CD14-positive monocyte (primary cell): Measurements from ENCODE around the gene CTF1. TPM values are rescaled to one million over a fixed set of nuclear protein-coding genes. Genes with fewer than 3 reads are reported as not detected.
A peak's percentile ranks its signal among the peaks of the same experiment; 100 is the strongest.

Experiments used
- DNase-seq, 3 donors: peaks; one replicate each; pipeline ENCODE4 v3.0.0-alpha.2; 2011 to 2022
- H2AFZ ChIP-seq: 2 replicates; pipeline ENCODE4 v1.6.0; 2012; ENCODE audit warnings: mild to moderate bottlenecking, low read depth, low read length, inconsistent platforms; ENCODE audit not compliant: insufficient read depth, poor library complexity, severe bottlenecking
- H3K27ac ChIP-seq, 2 donors: 1 replicate in 1 of 2; 2 replicates in 1 of 2; pipeline ENCODE4 v1.5.1; 2012 to 2013; ENCODE audit warnings: low read length in 2 of 2, control low read depth in 1 of 2, inconsistent platforms in 1 of 2, low read depth in 1 of 2, mild to moderate bottlenecking in 1 of 2
- H3K27me3 ChIP-seq, 2 donors: one replicate each; pipeline versions ENCODE4 v1.6.0 to v1.6.1; 2011 to 2013; ENCODE audit warnings: low read length in 2 of 2; ENCODE audit not compliant: control insufficient read depth in 2 of 2, insufficient read depth in 2 of 2
- H3K36me3 ChIP-seq, 2 donors: replicated peaks in 1 of 2; 1 replicate in 1 of 2; 2 replicates in 1 of 2; pipeline versions ENCODE4 v1.5.1 to v1.6.1; 2012 to 2013; ENCODE audit warnings: low read length in 2 of 2, control low read depth in 1 of 2, inconsistent platforms in 1 of 2, mild to moderate bottlenecking in 1 of 2; ENCODE audit not compliant: insufficient read depth in 2 of 2, control insufficient read depth in 1 of 2
- H3K4me1 ChIP-seq, 2 donors: 1 replicate in 1 of 2; 2 replicates in 1 of 2; pipeline versions ENCODE4 v1.5.1 to v1.6.1; 2012 to 2013; ENCODE audit warnings: low read length in 2 of 2, control low read depth in 1 of 2, inconsistent platforms in 1 of 2, mild to moderate bottlenecking in 1 of 2, moderate library complexity in 1 of 2; ENCODE audit not compliant: insufficient read depth in 2 of 2, control insufficient read depth in 1 of 2
- H3K4me2 ChIP-seq: replicated peaks from 2 replicates; pipeline ENCODE3; 2012; ENCODE audit warnings: low read length, moderate library complexity, mild to moderate bottlenecking; ENCODE audit not compliant: poor library complexity, severe bottlenecking; ENCODE audit errors: extremely low read depth
- H3K4me3 ChIP-seq, 3 experiments: fragments of 200-600 bp in 1 of 3; sonication (generic) in 1 of 3; replicated peaks in 1 of 3; 1 replicate in 2 of 3; 2 replicates in 1 of 3; pipeline ENCODE4 v1.5.1; 2011 to 2013; ENCODE audit warnings: low read length in 3 of 3, mild to moderate bottlenecking in 3 of 3, control low read depth in 2 of 3, low read depth in 2 of 3, inconsistent platforms in 1 of 3, moderate library complexity in 1 of 3
- H3K79me2 ChIP-seq: 2 replicates; pipeline ENCODE4 v1.6.0; 2012; ENCODE audit warnings: mild to moderate bottlenecking, control low read depth, inconsistent platforms, low read length, moderate library complexity; ENCODE audit not compliant: insufficient read depth
- H3K9ac ChIP-seq: 2 replicates; pipeline ENCODE4 v1.6.0; 2017; ENCODE audit warnings: low read length, mild to moderate bottlenecking; ENCODE audit not compliant: insufficient read depth, poor library complexity, severe bottlenecking
- H3K9me3 ChIP-seq, 2 donors: replicated peaks in 1 of 2; 1 replicate in 1 of 2; 2 replicates in 1 of 2; pipeline versions ENCODE4 v1.5.1 to v1.6.1; 2012 to 2013; ENCODE audit warnings: low read length in 2 of 2, control low read depth in 1 of 2; ENCODE audit not compliant: control insufficient read depth in 1 of 2, insufficient read depth in 1 of 2
- H4K20me1 ChIP-seq: 2 replicates; pipeline ENCODE4 v1.6.0; 2012; ENCODE audit warnings: mild to moderate bottlenecking, low read length, control low read depth, moderate library complexity; ENCODE audit not compliant: insufficient read depth
- H3K27ac Mint-ChIP-seq, 7 donors: one replicate each; pipeline ENCODE4 v1.8.0; 2020; ENCODE audit warnings: mild to moderate bottlenecking in 7 of 7, mixed read lengths in 7 of 7, moderate library complexity in 6 of 7, inconsistent platforms in 2 of 7
- H3K27me3 Mint-ChIP-seq, 3 donors: one replicate each; pipeline ENCODE4 v1.8.0; 2021 to 2022; ENCODE audit warnings: low read depth in 3 of 3, mild to moderate bottlenecking in 3 of 3, mixed read lengths in 3 of 3, moderate library complexity in 3 of 3, inconsistent platforms in 1 of 3
- H3K36me3 Mint-ChIP-seq, 2 donors: one replicate each; pipeline ENCODE4 v1.8.0; 2020; ENCODE audit warnings: mixed read lengths in 2 of 2, inconsistent platforms in 1 of 2, mild to moderate bottlenecking in 1 of 2
- H3K4me1 Mint-ChIP-seq: one replicate; pipeline ENCODE4 v1.8.0; 2020; ENCODE audit warnings: mild to moderate bottlenecking, mixed read lengths
- H3K4me3 Mint-ChIP-seq, 2 donors: one replicate each; pipeline ENCODE4 v1.8.0; 2020; ENCODE audit warnings: mild to moderate bottlenecking in 2 of 2, mixed read lengths in 2 of 2, moderate library complexity in 1 of 2
- H3K9me3 Mint-ChIP-seq, 7 donors: one replicate each; pipeline ENCODE4 v1.8.0; 2020 to 2022; ENCODE audit warnings: mixed read lengths in 7 of 7, mild to moderate bottlenecking in 6 of 7, moderate library complexity in 6 of 7, inconsistent platforms in 2 of 7
- WGBS: methylation state at CpG from one replicate; pipeline ENCODE4 v1.1.5; 2013; ENCODE audit warnings: missing lambda C conversion rate; ENCODE audit not compliant: insufficient coverage; 5-methylcytosine and 5-hydroxymethylcytosine counted together
- intact Hi-C, 2 donors: fragments of 100-400 bp; cut with micrococcal nuclease; formaldehyde crosslinking; loops; one replicate each; pipeline versions ENCODE4 v1.15.0 to v1.15.1; 2023
- polyA minus RNA-seq: library from RNA; depleted of rRNA, polyadenylated mRNA; stranded (reverse); fragments of >200 nt; gene quantifications from 2 replicates; pipeline ENCODE4 v1.2.3, GENCODE V29; 2012
- polyA plus RNA-seq, 3 donors: library from polyadenylated mRNA; depleted of rRNA in 1 of 3; unstranded in 2 of 3; stranded (reverse) in 1 of 3; fragments of 300-500 nt in 2 of 3; fragments of >200 nt in 1 of 3; fragmentation: Illumina TruSeq in 2 of 3; gene quantifications; 1 replicate in 2 of 3; 2 replicates in 1 of 3; pipeline ENCODE4 v1.2.3, GENCODE V29; 2012 to 2021
- total RNA-seq, 12 experiments: library from RNA in 1 of 12; stranded (reverse) in 1 of 12; fragments of 120-200 nt in 1 of 12; gene quantifications; one replicate each; pipeline ENCODE4 v1.2.4 and lab custom pipeline; 2013 to 2026; ENCODE audit warnings: mixed read lengths in 6 of 12, inconsistent platforms in 1 of 12
- TF ChIP-seq, protein P1 (sequence below): fragments of 200-600 bp; IDR thresholded peaks from one replicate; pipeline ENCODE4 v1.8.0; 2022; ENCODE audit warnings: antibody characterized with exemption, mild to moderate bottlenecking

Gene CTF1, protein sequence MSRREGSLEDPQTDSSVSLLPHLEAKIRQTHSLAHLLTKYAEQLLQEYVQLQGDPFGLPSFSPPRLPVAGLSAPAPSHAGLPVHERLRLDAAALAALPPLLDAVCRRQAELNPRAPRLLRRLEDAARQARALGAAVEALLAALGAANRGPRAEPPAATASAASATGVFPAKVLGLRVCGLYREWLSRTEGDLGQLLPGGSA
- 0.10 TPM for total RNA-seq (2013)
- under 1 TPM in 1 of 3 donors, not detected in 2; 0.93 TPM for polyA plus RNA-seq
- 0.14 and 0.16 TPM in 2 replicates for polyA minus RNA-seq
- total RNA-seq (lab: John Stamatoyannopoulos, UW) = 0 to 0.30 (median 0.13) reads per million in 11 experiments

DNA sequence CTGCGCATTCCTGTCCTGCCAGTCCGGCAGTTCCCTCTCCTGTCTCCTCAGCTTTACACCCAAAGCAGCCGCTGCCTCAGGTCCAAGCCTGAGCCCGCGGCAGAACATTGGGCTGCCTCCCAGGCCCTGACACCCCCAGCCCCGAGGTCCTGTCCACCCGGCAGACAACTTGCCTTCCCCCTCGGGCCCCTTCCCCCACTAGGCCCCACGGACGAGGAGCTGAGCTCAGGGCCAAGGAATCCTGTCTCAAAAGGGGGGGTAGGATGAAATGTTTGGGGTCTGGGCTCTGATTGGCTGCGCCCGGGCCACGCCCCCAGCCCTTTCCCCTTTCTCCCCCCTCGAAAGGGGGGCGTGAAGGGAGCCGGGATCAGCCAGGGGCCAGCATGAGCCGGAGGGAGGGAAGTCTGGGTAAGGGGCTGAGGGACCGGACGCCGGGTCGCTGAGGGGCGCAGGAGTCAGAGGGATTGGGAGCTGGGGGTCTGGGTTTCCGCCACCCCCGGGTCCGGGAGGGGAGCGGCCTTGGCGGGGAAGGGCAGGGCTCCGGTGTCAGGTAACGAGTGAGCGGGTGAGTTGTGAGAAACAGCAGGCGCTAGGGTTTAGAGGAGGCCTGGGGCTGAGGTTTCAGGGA is at the start of gene CTF1:
Gene CTF1 (plus strand): TSS at position 354 of the 628 bp plus-strand sequence. CDS start 30 bp downstream, at position 384.
- peaks cover 53% of the 10 kb centered on the region for H3K4me1 Mint-ChIP-seq
- no peak for DNase-seq
- WGBS = 4% methylated on average over 20 of the region's 31 CpGs

More for the DNA sequence above, at the start of gene CTF1:
- TF ChIP-seq, protein P1, sequence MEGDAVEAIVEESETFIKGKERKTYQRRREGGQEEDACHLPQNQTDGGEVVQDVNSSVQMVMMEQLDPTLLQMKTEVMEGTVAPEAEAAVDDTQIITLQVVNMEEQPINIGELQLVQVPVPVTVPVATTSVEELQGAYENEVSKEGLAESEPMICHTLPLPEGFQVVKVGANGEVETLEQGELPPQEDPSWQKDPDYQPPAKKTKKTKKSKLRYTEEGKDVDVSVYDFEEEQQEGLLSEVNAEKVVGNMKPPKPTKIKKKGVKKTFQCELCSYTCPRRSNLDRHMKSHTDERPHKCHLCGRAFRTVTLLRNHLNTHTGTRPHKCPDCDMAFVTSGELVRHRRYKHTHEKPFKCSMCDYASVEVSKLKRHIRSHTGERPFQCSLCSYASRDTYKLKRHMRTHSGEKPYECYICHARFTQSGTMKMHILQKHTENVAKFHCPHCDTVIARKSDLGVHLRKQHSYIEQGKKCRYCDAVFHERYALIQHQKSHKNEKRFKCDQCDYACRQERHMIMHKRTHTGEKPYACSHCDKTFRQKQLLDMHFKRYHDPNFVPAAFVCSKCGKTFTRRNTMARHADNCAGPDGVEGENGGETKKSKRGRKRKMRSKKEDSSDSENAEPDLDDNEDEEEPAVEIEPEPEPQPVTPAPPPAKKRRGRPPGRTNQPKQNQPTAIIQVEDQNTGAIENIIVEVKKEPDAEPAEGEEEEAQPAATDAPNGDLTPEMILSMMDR = no peak
- H3K9ac ChIP-seq = peak within 1 kb of the TSS; percentile 69
- H3K4me3 ChIP-seq = peak within 1 kb of the TSS; percentile 37 to 88 (median 50)
- H3K27me3 ChIP-seq = no peaks in the 10 kb centered on the region
- peak within 1 kb of the TSS; percentile 58 to 77 for H3K27ac ChIP-seq
- H3K9me3 Mint-ChIP-seq = peaks cover 0 to 2% (median 0%) of the 10 kb centered on the region in 7 donors
- H3K9me3 ChIP-seq = no peaks in the 10 kb centered on the region
- intact Hi-C loops = loop anchor here (2.0 kb wide), 2 partner anchors 22 to 26 kb away; partner anchors contain the start of gene FBXL19 (in 2 of the 2)
- peak within 1 kb of the TSS; percentile 93 for H2AFZ ChIP-seq
- peaks cover 42 to 53% of the 10 kb centered on the region in 2 donors for H3K4me1 ChIP-seq
- peak within 1 kb of the TSS; percentile 99 for H3K4me2 ChIP-seq
- peaks cover 0 to 5% (median 0%) of the 10 kb centered on the region in 3 donors for H3K27me3 Mint-ChIP-seq
- H3K79me2 ChIP-seq = peaks cover 16% of the 10 kb centered on the region
- H3K4me3 Mint-ChIP-seq = peak within 1 kb of the TSS; percentile 85 to 92
- H3K27ac Mint-ChIP-seq = peak within 1 kb of the TSS; percentile 80 to 96 (median 90)
- no peaks in the 10 kb centered on the region for H4K20me1 ChIP-seq
- H3K36me3 ChIP-seq = peaks cover 0 to 5% of the 10 kb centered on the region in 2 donors
- peaks cover 4 to 7% of the 10 kb centered on the region in 2 donors for H3K36me3 Mint-ChIP-seq
